Measurements from ENCODE around the gene HM13. TPM values are rescaled to one million over a fixed set of nuclear protein-coding genes. Genes with fewer than 3 reads are reported as not detected.
A peak's percentile ranks its signal among the peaks of the same experiment; 100 is the strongest.

Gene HM13
- total and polyA plus RNA-seq, 9 of the 15 experiments (the other 6 are each of a cell fraction or from before 2014, with no cell fraction given), result 7.7 to 136 (median 74.5) TPM

DNA sequence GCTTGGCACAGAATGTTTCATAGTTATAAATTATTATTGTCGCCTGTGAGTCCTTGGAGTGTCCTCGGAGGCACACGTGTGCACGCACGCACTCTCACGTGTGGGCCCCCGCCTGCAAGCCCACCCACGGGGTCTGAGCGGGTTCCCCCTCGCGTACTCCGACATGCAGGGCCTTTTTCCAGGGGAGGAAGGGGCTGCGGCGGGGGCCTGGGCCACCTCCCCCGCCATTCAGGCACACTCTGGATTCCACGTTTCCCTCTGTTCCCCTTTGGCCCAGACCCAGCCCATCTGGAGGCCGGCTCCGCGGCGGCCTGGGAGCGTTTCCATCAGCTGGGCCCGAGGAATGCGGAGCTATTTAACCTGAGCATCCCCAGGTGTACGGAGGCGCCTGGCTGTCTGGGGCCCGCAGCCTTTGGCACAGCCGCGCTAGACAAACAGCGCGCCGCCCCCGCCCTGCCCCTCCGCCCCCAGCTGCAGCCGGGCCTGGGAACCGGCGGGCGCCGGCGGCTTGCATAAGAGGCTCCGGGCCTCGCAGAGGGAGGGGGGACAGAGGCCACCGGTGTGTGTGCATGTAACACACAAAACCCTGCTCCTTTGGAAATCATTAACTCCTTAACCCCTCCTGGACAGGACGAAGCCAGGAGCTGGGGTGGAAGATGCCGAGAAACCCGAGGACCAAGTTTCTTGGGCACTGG is 94.2 kb downstream of the HM13 start (continued):
- no peak; a peak in 1 of 4 replicates for TF ChIP-seq KDM1A (IDR thresholded peaks at IDR 0.05)
- TF ChIP-seq, protein P1, sequence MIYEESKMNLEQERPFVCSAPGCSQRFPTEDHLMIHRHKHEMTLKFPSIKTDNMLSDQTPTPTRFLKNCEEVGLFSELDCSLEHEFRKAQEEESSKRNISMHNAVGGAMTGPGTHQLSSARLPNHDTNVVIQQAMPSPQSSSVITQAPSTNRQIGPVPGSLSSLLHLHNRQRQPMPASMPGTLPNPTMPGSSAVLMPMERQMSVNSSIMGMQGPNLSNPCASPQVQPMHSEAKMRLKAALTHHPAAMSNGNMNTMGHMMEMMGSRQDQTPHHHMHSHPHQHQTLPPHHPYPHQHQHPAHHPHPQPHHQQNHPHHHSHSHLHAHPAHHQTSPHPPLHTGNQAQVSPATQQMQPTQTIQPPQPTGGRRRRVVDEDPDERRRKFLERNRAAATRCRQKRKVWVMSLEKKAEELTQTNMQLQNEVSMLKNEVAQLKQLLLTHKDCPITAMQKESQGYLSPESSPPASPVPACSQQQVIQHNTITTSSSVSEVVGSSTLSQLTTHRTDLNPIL (CRISPR knock-in tag; IDR thresholded peaks at IDR 0.05), result no peak
- TF ChIP-seq TAF1 (IDR thresholded peaks at IDR 0.05; ENCODE audit: control insufficient read depth, extremely low read depth, insufficient read depth, low read length, severe bottlenecking), result no peak
- TF ChIP-seq, protein P2, sequence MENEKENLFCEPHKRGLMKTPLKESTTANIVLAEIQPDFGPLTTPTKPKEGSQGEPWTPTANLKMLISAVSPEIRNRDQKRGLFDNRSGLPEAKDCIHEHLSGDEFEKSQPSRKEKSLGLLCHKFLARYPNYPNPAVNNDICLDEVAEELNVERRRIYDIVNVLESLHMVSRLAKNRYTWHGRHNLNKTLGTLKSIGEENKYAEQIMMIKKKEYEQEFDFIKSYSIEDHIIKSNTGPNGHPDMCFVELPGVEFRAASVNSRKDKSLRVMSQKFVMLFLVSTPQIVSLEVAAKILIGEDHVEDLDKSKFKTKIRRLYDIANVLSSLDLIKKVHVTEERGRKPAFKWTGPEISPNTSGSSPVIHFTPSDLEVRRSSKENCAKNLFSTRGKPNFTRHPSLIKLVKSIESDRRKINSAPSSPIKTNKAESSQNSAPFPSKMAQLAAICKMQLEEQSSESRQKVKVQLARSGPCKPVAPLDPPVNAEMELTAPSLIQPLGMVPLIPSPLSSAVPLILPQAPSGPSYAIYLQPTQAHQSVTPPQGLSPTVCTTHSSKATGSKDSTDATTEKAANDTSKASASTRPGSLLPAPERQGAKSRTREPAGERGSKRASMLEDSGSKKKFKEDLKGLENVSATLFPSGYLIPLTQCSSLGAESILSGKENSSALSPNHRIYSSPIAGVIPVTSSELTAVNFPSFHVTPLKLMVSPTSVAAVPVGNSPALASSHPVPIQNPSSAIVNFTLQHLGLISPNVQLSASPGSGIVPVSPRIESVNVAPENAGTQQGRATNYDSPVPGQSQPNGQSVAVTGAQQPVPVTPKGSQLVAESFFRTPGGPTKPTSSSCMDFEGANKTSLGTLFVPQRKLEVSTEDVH (IDR thresholded peaks at IDR 0.05; ENCODE audit: low read depth, partially characterized antibody), result no peak
- no peak for TF ChIP-seq EZH2 (IDR thresholded peaks at IDR 0.05; ENCODE audit: borderline replicate concordance, low read depth, low read length)
- peak; percentile 89 for TF ChIP-seq CCNT2 (IDR thresholded peaks at IDR 0.05; ENCODE audit: borderline replicate concordance, extremely low read depth, insufficient read length, low read depth, low read length)
- no peak for TF ChIP-seq HNRNPL (IDR thresholded peaks at IDR 0.05; ENCODE audit: low read depth, low read length)
- TF ChIP-seq KHSRP (IDR thresholded peaks at IDR 0.05), result no peak
- TF ChIP-seq RBM15 (IDR thresholded peaks at IDR 0.05; ENCODE audit: insufficient read depth, low read length), result no peak
- TF ChIP-seq SAP30 (IDR thresholded peaks at IDR 0.05; ENCODE audit: borderline replicate concordance, insufficient read depth, low read depth, low read length, poor library complexity, severe bottlenecking), result peak; percentile 55
- no peak for TF ChIP-seq NONO (IDR thresholded peaks at IDR 0.05; ENCODE audit: low read depth in 2 of 2, low read length in 1 of 2)
- no peak for TF ChIP-seq ZNF77 (CRISPR knock-in tag; IDR thresholded peaks at IDR 0.05)
- no peak for TF ChIP-seq ZNF282 (CRISPR knock-in tag; IDR thresholded peaks at IDR 0.05)
- peak; percentile 26; the same call in 1 of the 2 replicates for TF ChIP-seq ZNF76 (CRISPR knock-in tag; IDR thresholded peaks at IDR 0.05; ENCODE audit: borderline replicate concordance)
- TF ChIP-seq CHD2 (IDR thresholded peaks at IDR 0.05; ENCODE audit: low read depth, low read length), result no peak
- no peak for TF ChIP-seq SMAD2 (IDR thresholded peaks at IDR 0.05; ENCODE audit: low read depth, low read length)
- TF ChIP-seq, protein P3, sequence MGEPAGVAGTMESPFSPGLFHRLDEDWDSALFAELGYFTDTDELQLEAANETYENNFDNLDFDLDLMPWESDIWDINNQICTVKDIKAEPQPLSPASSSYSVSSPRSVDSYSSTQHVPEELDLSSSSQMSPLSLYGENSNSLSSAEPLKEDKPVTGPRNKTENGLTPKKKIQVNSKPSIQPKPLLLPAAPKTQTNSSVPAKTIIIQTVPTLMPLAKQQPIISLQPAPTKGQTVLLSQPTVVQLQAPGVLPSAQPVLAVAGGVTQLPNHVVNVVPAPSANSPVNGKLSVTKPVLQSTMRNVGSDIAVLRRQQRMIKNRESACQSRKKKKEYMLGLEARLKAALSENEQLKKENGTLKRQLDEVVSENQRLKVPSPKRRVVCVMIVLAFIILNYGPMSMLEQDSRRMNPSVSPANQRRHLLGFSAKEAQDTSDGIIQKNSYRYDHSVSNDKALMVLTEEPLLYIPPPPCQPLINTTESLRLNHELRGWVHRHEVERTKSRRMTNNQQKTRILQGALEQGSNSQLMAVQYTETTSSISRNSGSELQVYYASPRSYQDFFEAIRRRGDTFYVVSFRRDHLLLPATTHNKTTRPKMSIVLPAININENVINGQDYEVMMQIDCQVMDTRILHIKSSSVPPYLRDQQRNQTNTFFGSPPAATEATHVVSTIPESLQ (CRISPR knock-in tag; IDR thresholded peaks at IDR 0.05), result no peak
- TF ChIP-seq GTF2A2 (tag; IDR thresholded peaks at IDR 0.05), result no peak
- TF ChIP-seq PHB (CRISPR knock-in tag; IDR thresholded peaks at IDR 0.05), result peak; percentile 46; the same call in 1 of the 2 replicates
